GM12892 (cell line): ENCODE measurements around the gene GSG1.

ENCODE experiments used
- POLR2AphosphoS5 ChIP-seq: IDR thresholded peaks from 2 replicates; pipeline ENCODE4 v1.6.1; 2011; ENCODE audit warnings: low read depth, low read length, control low read depth
- TAF1 ChIP-seq: IDR thresholded peaks from 2 replicates; pipeline ENCODE4 v1.6.1; 2011; ENCODE audit warnings: low read depth, mild to moderate bottlenecking, control low read depth, low read length, borderline replicate concordance

GRCh38 chr12:13114251-13115052 lies 11.0 kb upstream of the GSG1 start:
- no peak for TF ChIP-seq POLR2AphosphoS5
- no peak for TF ChIP-seq TAF1
